ENCODE measurements around the gene GCHFR.

DNA sequence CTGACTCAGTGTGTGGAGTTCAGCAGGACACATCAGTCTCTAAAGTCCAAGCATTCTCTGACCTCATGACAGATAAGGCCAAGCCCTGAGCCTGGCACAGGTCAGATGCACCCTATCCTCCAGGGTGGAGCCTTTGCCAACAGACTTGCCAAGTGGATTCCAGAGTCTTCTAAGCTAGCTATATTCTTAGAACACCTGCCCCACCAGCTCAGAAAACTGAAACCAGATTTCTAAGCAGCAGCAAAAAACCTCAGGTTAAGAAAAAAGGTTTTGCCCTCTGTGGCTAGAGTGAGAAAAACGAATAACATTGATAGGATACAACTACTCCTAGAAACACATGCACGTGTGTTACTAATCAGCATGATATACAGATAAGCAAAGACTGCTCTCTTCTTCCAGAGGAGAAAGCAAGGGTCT, 20.4 kb upstream of the GCHFR start:
- TF ChIP-seq, protein P1, sequence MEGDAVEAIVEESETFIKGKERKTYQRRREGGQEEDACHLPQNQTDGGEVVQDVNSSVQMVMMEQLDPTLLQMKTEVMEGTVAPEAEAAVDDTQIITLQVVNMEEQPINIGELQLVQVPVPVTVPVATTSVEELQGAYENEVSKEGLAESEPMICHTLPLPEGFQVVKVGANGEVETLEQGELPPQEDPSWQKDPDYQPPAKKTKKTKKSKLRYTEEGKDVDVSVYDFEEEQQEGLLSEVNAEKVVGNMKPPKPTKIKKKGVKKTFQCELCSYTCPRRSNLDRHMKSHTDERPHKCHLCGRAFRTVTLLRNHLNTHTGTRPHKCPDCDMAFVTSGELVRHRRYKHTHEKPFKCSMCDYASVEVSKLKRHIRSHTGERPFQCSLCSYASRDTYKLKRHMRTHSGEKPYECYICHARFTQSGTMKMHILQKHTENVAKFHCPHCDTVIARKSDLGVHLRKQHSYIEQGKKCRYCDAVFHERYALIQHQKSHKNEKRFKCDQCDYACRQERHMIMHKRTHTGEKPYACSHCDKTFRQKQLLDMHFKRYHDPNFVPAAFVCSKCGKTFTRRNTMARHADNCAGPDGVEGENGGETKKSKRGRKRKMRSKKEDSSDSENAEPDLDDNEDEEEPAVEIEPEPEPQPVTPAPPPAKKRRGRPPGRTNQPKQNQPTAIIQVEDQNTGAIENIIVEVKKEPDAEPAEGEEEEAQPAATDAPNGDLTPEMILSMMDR (conservative IDR thresholded peaks at IDR 0.05; ENCODE audit: low read depth, low read length), result no peak
- TF ChIP-seq MXI1 (IDR thresholded peaks at IDR 0.05; ENCODE audit: borderline replicate concordance, low read depth, low read length) (no peak), POLR2A (IDR thresholded peaks at IDR 0.05; ENCODE audit: low read depth, low read length) (no peak), RAD21 (IDR thresholded peaks at IDR 0.05; ENCODE audit: low read length) (no peak), NFE2L2 (IDR thresholded peaks at IDR 0.05; ENCODE audit: low read depth, low read length) (no peak), SMC3 (IDR thresholded peaks at IDR 0.05; ENCODE audit: low read depth, low read length) (no peak), MAZ (IDR thresholded peaks at IDR 0.05; ENCODE audit: borderline replicate concordance, low read depth, low read length) (no peak), CHD1 (IDR thresholded peaks at IDR 0.05; ENCODE audit: low read depth, low read length) (no peak), RFX5 (IDR thresholded peaks at IDR 0.05; ENCODE audit: low read depth, low read length) (no peak), MAFK (IDR thresholded peaks at IDR 0.05; ENCODE audit: low read depth, low read length) (no peak)
- TF ChIP-seq, protein P2, sequence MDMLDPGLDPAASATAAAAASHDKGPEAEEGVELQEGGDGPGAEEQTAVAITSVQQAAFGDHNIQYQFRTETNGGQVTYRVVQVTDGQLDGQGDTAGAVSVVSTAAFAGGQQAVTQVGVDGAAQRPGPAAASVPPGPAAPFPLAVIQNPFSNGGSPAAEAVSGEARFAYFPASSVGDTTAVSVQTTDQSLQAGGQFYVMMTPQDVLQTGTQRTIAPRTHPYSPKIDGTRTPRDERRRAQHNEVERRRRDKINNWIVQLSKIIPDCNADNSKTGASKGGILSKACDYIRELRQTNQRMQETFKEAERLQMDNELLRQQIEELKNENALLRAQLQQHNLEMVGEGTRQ (IDR thresholded peaks at IDR 0.05; ENCODE audit: low read depth, low read length), result no peak
- TF ChIP-seq, protein P3, sequence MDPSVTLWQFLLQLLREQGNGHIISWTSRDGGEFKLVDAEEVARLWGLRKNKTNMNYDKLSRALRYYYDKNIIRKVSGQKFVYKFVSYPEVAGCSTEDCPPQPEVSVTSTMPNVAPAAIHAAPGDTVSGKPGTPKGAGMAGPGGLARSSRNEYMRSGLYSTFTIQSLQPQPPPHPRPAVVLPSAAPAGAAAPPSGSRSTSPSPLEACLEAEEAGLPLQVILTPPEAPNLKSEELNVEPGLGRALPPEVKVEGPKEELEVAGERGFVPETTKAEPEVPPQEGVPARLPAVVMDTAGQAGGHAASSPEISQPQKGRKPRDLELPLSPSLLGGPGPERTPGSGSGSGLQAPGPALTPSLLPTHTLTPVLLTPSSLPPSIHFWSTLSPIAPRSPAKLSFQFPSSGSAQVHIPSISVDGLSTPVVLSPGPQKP (IDR thresholded peaks at IDR 0.05; ENCODE audit: borderline replicate concordance, low read depth, low read length), result no peak

Data from IMR-90 (cell line).